T-helper 17 cell (primary cell): ENCODE measurements around the gene EBI3. TPM values are rescaled to one million over a fixed set of nuclear protein-coding genes. Genes with fewer than 3 reads are reported as not detected.
A peak's percentile ranks its signal among the peaks of the same experiment; 100 is the strongest.
"Not testable (repeated sequence)": the region's sequence is repeated elsewhere in the genome, so short reads cannot be mapped to it uniquely, and the experiment has no call there.

Experiments
- ATAC-seq: fragments of 150-1000 bp; cut with Tn5 transposase; 2 replicates; pipeline ENCODE4 v1.10.0; 2021; ENCODE audit warnings: mild to moderate bottlenecking, moderate library complexity
- DNase-seq, 3 donors: peaks; one replicate each; pipeline versions ENCODE4 v3.0.0 to v3.0.0-alpha.2; 2020 to 2021
- H3K9me3 ChIP-seq: one replicate; pipeline ENCODE4 v1.7.0; 2013; ENCODE audit warnings: low read length, mild to moderate bottlenecking; ENCODE audit not compliant: control insufficient read depth, poor library complexity, severe bottlenecking
- H3K27ac Mint-ChIP-seq: one replicate; pipeline ENCODE4 v1.8.0; 2022; ENCODE audit warnings: mild to moderate bottlenecking, moderate library complexity, mixed read lengths
- H3K27me3 Mint-ChIP-seq: one replicate; pipeline ENCODE4 v1.8.0; 2022; ENCODE audit warnings: mixed read lengths
- H3K36me3 Mint-ChIP-seq: one replicate; pipeline ENCODE4 v1.8.0; 2022; ENCODE audit warnings: low read depth, mixed read lengths
- H3K4me1 Mint-ChIP-seq: one replicate; pipeline ENCODE4 v1.8.0; 2022; ENCODE audit warnings: mild to moderate bottlenecking, mixed read lengths
- H3K4me3 Mint-ChIP-seq: one replicate; pipeline ENCODE4 v1.8.0; 2022; ENCODE audit warnings: mild to moderate bottlenecking, moderate library complexity, mixed read lengths
- total RNA-seq, 4 donors: library from RNA in 2 of 4; stranded (reverse) in 2 of 4; gene quantifications; one replicate each; pipeline ENCODE4 v1.2.3 and lab custom pipeline; 2022 to 2026

The EBI3 gene
- total RNA-seq, 2 donors from 2014 or later = not detected

DNA sequence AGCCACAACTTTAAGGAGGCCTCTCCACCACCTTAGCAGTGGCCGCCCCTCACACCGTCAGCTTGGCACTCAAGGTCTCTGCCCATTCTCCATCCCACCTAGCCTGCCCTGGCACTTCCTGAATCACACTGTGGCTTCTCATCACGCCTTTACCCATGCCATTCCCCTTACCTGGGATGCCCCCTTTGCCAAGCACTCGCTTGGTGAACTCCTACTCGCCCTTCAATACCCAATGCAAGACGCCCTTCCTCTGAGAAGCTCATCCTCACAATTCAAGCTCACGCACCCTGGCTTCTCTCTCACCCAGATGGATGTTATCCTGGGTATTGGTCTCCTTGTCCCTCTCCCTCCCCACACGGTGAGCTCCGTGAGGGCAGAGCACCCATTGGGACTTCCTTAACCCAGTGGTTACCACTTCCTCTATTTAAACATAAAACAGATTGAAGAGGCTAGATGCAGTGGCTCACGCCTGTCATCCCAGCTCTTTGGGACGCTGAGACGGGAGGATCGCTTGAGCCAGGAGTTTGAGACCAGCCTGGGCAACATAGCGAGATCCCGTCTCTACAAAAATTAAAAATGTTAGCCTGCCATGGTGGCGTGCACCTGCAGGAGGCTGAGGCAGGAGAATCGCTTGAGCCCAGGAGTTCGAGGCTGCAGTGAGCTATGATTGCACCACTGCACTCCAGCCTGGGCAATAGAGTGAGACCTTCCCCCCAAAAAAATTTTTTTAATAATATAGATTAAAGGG, 37.1 kb downstream of the EBI3 start:
- no peaks in the 10 kb centered on the region for H3K9me3 ChIP-seq
- Mint-ChIP-seq H3K36me3 (peaks cover 6% of the 10 kb centered on the region), H3K27me3 (no peaks in the 10 kb centered on the region), H3K27ac (no peak overlapping the region), H3K4me3 (no peak overlapping the region), H3K4me1 (peaks cover 8% of the 10 kb centered on the region)
- DNase-seq (no peak), ATAC-seq (no peak)

DNA sequence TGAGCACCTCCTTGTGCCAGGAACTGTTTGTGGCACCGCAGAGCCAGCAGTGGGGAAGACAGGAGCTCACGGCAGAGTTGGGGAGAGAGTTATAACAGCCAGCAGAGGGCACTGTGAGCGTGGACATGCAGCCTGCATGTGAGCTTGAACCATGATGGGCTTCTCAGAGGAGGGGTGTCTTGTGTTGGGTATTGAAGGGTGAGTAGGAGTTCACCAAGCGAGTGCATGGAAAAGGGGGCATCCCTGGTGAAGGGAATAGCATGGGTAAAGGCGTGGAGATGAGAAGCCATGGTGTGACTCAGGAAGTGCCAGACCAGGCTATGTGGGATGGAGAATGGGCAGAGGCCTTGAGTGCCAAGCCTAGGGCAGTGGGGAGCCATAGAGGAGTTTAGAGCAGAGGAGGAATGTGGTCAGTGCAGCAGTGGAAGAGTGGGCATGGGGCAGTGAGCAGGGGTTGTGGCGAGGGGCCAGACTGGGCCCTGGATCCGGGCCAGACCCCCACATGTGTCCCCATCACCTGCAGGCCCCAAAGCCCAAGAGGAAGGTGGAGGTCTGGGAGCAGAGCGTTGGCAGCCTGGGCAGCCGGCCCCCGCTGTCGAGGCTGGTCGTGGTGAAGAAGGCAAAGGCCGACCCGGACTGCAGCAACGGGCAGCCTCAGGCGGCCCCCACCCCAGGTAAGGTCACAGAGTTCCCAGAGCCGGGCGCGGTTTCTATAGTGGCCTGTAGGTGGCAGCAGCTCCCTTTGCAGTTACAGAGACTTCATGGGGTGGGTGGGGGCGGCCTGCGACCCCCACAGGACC, 38.0 kb downstream of the EBI3 start:
- Mint-ChIP-seq H3K4me3 (peak overlapping the region; percentile 7), H3K4me1 (peaks cover 8% of the 10 kb centered on the region), H3K36me3 (peaks cover 6% of the 10 kb centered on the region)

DNA sequence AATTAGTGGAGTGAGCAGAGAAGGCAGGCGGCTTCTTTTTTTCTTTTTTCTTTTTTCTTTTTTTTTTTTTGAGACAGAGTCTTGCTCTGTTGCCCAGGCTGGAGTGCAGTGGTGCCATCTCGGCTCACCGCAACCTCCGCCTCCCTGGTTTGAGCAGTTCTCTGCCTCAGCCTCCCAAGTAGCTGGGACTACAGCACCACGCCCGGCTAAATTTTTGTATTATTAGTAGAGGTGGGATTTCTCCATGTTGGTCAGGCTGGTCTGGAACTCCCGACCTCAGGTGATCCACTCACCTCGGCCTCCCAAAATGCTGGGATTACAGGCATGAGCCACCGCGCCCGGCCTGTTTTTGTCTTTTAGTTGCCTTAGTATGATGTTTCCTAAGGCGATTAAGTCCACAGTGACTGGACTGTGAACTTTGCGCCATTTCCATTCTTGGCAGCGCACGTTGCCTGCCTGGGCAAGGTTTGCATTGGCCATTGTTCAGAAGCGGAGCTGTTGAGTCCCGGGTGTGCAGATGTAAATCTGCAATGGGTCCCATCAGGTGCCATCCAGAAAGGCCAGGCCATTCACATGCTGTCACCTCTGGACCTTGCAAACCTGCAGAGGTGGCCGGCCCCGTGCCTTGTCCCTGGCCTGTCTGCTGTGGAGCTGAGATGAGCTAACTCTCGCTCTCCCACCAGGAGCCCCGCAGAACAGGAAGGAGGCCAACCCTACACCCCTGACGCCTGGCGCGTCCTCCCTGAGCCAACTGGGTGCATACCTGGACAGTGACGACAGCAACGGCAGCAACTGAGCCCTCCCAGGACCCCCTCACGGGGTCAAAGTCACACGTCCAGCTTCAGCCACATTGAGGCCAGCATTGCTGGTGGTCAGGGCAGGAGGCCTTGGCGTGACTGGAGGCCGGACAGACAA, 38.8 kb downstream of the EBI3 start:
- ATAC-seq (no peak), DNase-seq (no peak)
- Mint-ChIP-seq H3K4me3 (no peak overlapping the region), H3K4me1 (peaks cover 8% of the 10 kb centered on the region), H3K36me3 (peaks cover 6% of the 10 kb centered on the region), H3K27me3 (no peaks in the 10 kb centered on the region), H3K27ac (no peak overlapping the region)
- H3K9me3 ChIP-seq = no peaks in the 10 kb centered on the region

More for the DNA sequence above, 38.0 kb downstream of the EBI3 start:
- H3K9me3 ChIP-seq = no peaks in the 10 kb centered on the region
- Mint-ChIP-seq H3K27me3 (no peaks in the 10 kb centered on the region), H3K27ac (peak overlapping the region; percentile 24)
- DNase-seq (peak; percentile 29 to 53 (median 40)), ATAC-seq (peak; percentile 68)

DNA sequence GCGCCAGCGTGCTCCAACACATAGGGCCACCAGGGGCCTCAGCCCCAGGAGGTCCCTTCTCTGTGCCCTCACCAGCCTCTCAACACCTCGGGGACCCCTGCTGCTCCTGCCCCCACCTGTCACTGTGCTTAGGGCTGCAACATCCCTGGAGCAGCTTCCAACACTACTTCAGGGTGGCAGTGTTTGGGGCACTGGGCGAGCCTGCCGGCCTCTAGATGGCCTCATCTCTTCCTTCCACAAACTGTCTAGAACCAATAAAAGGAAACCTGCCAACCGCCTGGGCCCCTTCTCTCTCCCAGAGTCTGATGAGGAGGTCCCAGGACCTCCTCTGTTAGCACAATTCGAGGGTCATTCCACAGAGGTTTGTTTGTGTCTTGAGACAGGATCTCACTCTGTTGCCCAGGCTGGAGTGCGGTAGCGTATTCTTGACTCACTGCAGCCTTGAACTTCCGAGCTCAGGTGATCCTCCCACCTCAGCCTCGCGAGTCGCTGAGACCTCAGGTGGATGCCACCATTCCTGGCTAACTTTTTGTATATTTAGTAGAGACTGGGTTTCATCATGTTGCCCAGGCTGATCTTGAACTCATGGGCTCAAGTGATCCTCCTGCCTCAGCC, 39.6 kb downstream of the EBI3 start:
- ATAC-seq (no peak), DNase-seq (no peak)
- no peaks in the 10 kb centered on the region for H3K9me3 ChIP-seq
- peaks cover 8% of the 10 kb centered on the region for H3K4me1 Mint-ChIP-seq
- no peak overlapping the region for H3K27ac Mint-ChIP-seq
- no peaks in the 10 kb centered on the region for H3K27me3 Mint-ChIP-seq
- no peak overlapping the region for H3K4me3 Mint-ChIP-seq
- H3K36me3 Mint-ChIP-seq = peaks cover 6% of the 10 kb centered on the region

DNA sequence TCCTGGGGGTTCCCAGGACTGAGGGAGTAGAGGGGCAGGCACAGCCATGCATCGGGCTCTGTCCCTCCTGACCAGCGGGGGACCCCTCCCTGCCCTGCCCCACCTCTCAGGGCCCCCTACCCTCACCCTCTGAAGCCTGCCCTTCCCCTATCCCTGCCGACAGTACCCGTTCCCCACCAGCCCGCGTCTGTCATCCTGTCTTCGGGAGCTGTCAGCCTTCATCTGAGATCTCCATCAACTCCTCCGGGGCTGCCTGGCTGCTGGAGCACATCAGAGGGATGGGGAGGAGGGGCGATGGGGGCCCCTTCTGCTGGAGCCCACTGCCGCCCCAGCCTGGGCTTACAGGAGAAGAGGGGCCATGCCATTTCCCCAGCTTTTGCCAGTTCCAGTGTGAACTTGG, 43.6 kb downstream of the EBI3 start:
- no peak for ATAC-seq
- no peaks in the 10 kb centered on the region for H3K9me3 ChIP-seq
- no peak for DNase-seq
- H3K27ac Mint-ChIP-seq = no peak overlapping the region
- H3K27me3 Mint-ChIP-seq = no peaks in the 10 kb centered on the region
- peaks cover 2% of the 10 kb centered on the region for H3K36me3 Mint-ChIP-seq
- H3K4me1 Mint-ChIP-seq = no peaks in the 10 kb centered on the region
- no peak overlapping the region for H3K4me3 Mint-ChIP-seq

DNA sequence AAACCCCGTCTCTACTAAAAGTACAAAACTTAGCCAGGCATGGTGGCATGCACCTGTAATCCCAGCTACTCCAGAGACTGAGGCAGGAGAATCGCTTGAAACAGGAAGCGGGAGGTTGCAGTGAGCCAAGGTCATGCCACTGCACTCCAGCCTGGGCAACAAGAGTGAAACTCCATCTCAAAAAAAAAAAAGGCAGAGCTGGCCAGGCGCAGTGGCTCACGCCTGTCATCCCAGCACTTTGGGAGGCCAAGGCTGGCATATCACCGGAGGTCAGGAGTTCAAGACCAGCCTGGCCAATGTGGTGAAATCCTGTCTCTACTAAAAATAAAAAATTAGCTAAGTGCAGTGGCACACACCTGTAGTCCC, 45.0 kb downstream of the EBI3 start:
- H3K9me3 ChIP-seq, DNase-seq, H3K27ac Mint-ChIP-seq, H3K4me1 Mint-ChIP-seq, H3K4me3 Mint-ChIP-seq, H3K27me3 Mint-ChIP-seq, ATAC-seq, H3K36me3 Mint-ChIP-seq: not testable (repeated sequence)

DNA sequence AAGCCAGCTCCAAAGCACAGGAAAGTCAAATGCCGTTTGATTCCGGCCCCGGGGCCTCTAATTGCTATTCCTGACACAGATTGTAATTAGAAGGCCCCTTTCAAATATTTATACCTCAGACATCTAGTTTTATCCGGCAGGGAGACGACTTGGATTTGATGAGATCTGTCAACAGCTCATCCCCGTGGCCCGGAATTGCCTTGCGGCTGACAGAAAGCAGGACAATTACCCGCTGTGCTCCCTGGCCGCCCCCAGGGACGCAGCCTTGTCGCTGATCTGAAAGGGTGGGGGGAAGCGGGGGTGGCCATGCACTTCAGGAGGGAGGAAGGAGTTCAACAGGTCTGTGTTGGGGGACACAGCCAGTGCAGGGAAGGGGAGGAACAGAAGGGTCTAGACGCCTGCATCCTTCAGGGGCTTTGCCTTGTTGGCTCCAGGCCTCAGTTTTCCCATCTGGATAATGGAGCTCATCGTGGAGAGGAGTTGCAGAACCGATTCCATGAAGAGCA, 47.9 kb downstream of the EBI3 start:
- no peak overlapping the region for H3K27ac Mint-ChIP-seq
- ATAC-seq (no peak), DNase-seq (no peak)
- peaks cover 2% of the 10 kb centered on the region for H3K4me1 Mint-ChIP-seq
- H3K4me3 Mint-ChIP-seq = no peak overlapping the region
- H3K9me3 ChIP-seq = no peaks in the 10 kb centered on the region
- H3K36me3 Mint-ChIP-seq = no peaks in the 10 kb centered on the region
- H3K27me3 Mint-ChIP-seq = peaks cover 10% of the 10 kb centered on the region

DNA sequence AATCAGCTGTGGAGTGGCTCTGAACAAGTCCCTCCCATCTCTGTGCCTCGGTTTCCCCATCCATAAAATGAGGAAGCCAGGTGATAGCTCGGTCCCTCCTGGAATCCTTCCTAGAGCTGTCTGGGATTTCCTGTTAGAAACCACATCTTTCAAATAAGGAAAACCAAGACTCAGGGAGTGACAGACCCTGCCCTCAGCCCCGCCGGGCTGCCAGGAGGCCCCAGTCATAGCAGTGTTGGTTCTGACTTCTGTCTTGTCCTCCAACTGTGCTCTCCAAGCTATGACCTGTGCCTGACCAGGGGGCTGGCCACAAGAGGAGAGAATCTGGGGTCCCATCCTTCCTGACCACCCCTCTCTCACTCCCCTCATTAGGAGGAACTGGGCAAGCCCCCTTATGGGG, 48.7 kb downstream of the EBI3 start:
- Mint-ChIP-seq H3K4me1 (peaks cover 2% of the 10 kb centered on the region), H3K36me3 (no peaks in the 10 kb centered on the region), H3K27ac (no peak overlapping the region), H3K27me3 (peaks cover 10% of the 10 kb centered on the region), H3K4me3 (no peak overlapping the region)
- no peaks in the 10 kb centered on the region for H3K9me3 ChIP-seq
- DNase-seq (no peak), ATAC-seq (no peak)

DNA sequence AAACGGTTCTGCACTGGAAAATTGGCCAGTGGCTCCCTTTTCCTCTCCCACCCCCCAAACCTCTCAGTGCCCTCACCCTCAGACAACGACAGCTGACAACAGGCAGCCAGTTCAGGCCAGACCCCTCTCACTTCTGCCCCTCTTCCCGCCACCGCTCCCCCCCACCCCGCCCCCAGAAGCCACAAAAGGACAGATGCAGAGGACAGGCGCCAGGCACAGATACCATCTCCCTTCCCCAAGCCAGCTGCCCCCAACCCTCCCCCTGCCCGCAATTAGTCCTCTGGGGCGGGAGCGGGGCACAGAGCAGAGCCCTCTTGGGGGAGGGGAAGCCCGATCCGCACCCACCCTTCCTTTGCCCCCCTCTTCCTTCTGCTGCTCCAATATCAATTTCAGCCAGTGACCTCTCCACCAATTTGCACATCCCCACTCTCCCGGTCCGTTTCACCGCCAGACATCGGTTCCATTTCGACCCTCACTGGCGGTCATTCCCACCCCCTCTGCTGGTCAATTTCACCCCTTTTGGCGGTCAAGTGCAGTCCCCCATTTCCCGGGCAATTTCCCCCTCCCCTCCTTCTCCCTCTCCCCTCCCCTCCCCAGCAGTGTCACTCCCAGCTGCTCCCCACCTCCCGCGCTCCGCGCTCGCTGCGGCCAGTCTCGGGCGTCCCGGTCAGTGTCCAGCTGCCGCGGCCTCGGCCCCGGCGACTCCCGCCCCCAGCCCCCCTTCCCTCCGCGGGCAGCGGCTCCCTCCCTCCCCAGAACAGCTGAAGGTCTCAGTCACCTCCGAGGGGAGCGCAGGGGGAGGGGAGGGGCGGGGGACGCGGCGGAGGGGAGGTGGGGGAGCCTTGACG, 49.3 kb downstream of the EBI3 start, which contains the start of gene SHD:
SHD (plus strand) TSS at position 848 of the 848 bp plus-strand sequence. CDS start 798 bp downstream, outside the sequence.
- H3K27ac Mint-ChIP-seq = no peak within 1 kb of the TSS
- ATAC-seq (no peak), DNase-seq (no peak)
- H3K36me3 Mint-ChIP-seq = no peaks in the 10 kb centered on the region
- no peaks in the 10 kb centered on the region for H3K9me3 ChIP-seq
- H3K27me3 Mint-ChIP-seq = peaks cover 10% of the 10 kb centered on the region
- H3K4me3 Mint-ChIP-seq = peak within 1 kb of the TSS; percentile 78
- peaks cover 2% of the 10 kb centered on the region for H3K4me1 Mint-ChIP-seq

DNA sequence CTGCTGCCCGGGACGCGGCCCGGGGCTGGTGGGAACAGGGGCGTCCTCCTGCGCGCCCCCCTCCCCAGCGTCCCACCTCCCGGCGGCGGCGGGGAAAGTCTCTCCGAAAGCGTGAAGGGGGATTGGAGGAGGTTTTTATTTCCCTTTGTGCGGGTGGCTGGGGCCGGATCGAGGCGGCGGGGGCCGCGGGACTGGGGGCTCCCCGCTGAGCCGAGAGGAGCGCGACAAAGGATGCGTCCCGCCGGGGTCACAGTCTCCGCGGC, 49.9 kb downstream of the EBI3 start:
- no peak overlapping the region for H3K4me3 Mint-ChIP-seq
- H3K27ac Mint-ChIP-seq = no peak overlapping the region
- H3K36me3 Mint-ChIP-seq = no peaks in the 10 kb centered on the region
- peaks cover 10% of the 10 kb centered on the region for H3K27me3 Mint-ChIP-seq
- no peak for DNase-seq
- H3K4me1 Mint-ChIP-seq = peaks cover 2% of the 10 kb centered on the region
- H3K9me3 ChIP-seq = no peaks in the 10 kb centered on the region
- no peak for ATAC-seq

DNA sequence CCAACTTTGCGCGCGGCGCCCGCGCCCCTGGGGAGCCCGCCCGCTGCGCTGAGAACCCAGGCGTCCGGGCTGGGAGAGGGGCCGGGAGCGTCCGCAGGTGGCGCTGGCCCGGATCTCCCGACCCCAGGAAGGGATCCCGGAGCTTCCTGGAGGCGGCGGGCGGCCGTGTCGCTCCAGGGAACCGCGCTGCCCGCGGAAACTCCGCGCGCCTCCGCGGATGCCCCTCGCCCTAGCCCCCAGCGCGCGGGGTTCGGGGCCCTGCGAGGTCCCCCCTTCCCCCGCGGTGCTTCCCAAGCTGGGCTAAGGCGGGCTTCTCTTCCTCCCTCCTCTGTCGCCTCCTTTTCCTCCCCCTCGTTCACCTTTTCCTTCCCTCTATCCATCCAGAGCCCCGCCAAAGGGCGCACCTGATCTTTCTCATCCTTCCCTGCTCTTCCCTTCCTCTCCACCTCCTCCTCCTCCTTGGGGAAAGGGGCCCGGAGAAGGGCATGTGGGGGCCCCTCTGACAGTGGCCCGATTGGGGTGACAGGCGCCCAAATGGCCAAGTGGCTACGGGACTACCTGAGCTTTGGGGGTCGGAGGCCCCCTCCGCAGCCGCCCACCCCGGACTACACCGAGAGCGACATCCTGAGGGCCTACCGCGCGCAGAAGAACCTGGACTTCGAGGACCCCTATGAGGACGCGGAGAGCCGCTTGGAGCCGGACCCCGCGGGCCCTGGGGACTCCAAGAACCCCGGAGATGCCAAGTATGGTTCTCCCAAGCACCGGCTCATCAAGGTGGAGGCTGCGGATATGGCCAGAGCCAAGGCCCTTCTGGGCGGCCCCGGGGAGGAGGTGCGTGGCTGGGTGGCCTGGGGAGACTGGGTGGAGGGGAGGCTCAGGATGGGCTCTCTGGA, 50.5 kb downstream of the EBI3 start:
- H3K9me3 ChIP-seq = no peaks in the 10 kb centered on the region
- Mint-ChIP-seq H3K4me3 (peak overlapping the region; percentile 78), H3K4me1 (peaks cover 2% of the 10 kb centered on the region), H3K36me3 (no peaks in the 10 kb centered on the region), H3K27me3 (peaks cover 14% of the 10 kb centered on the region), H3K27ac (no peak overlapping the region)
- ATAC-seq = no peak
- DNase-seq = no peak
